Neuronal stem cell (in vitro differentiated cells): ENCODE data around the gene CDH3.

Experiments used
- DNase-seq: peaks from one replicate; pipeline ENCODE4 v3.0.0-alpha.2; 2013; ENCODE audit warnings: low spot score
- H2AFZ ChIP-seq: one replicate; pipeline ENCODE4 v1.6.1; 2013; ENCODE audit warnings: mild to moderate bottlenecking, low read length, inconsistent platforms
- H2AK5ac ChIP-seq: 2 replicates; pipeline ENCODE4 v1.6.1; 2013; ENCODE audit warnings: low read depth, mild to moderate bottlenecking, inconsistent platforms, low read length, moderate library complexity, mixed read lengths
- H2BK120ac ChIP-seq: 2 replicates; pipeline ENCODE4 v1.6.1; 2013; ENCODE audit warnings: low read depth, mild to moderate bottlenecking, inconsistent platforms, low read length, moderate library complexity, mixed read lengths
- H2BK12ac ChIP-seq: one replicate; pipeline ENCODE4 v1.6.1; 2013; ENCODE audit warnings: low read length, inconsistent platforms
- H2BK15ac ChIP-seq: 2 replicates; pipeline ENCODE4 v1.6.1; 2013; ENCODE audit warnings: mild to moderate bottlenecking, low read length, inconsistent platforms, mixed read lengths
- H2BK5ac ChIP-seq: one replicate; pipeline ENCODE4 v1.6.1; 2013; ENCODE audit warnings: inconsistent platforms, mild to moderate bottlenecking, low read length, moderate library complexity
- H3K14ac ChIP-seq: one replicate; pipeline ENCODE4 v1.6.1; 2013; ENCODE audit warnings: low read length, inconsistent platforms
- H3K18ac ChIP-seq: 2 replicates; pipeline ENCODE4 v1.6.1; 2013; ENCODE audit warnings: low read length, inconsistent platforms
- H3K23ac ChIP-seq: 2 replicates; pipeline ENCODE4 v1.6.1; 2013; ENCODE audit warnings: low read depth, mild to moderate bottlenecking, mixed read lengths, low read length, inconsistent platforms; ENCODE audit not compliant: poor library complexity
- H3K27ac ChIP-seq: replicated peaks from 3 replicates; pipeline ENCODE4 v1.5.1; 2013; ENCODE audit warnings: low read length, inconsistent platforms
- H3K27me3 ChIP-seq, 3 experiments: 2 replicates each; pipeline ENCODE4 v1.6.1; 2013; ENCODE audit warnings: low read length in 3 of 3, mild to moderate bottlenecking in 2 of 3, inconsistent platforms in 1 of 3, low read depth in 1 of 3, mixed read lengths in 1 of 3, moderate library complexity in 1 of 3; ENCODE audit not compliant: control insufficient read depth in 3 of 3, insufficient read depth in 3 of 3
- H3K36me3 ChIP-seq, 2 donors: replicated peaks in 1 of 2; 2 replicates each; pipeline ENCODE4 v1.6.1; 2013; ENCODE audit warnings: low read length in 2 of 2; ENCODE audit not compliant: control insufficient read depth in 2 of 2, insufficient read depth in 2 of 2
- H3K4ac ChIP-seq: 2 replicates; pipeline ENCODE4 v1.6.1; 2013; ENCODE audit warnings: inconsistent platforms, mild to moderate bottlenecking, low read length, moderate library complexity
- H3K4me1 ChIP-seq, 2 donors: 1 replicate in 1 of 2; 2 replicates in 1 of 2; pipeline ENCODE4 v1.6.1; 2013; ENCODE audit warnings: low read length in 2 of 2, low read depth in 1 of 2; ENCODE audit not compliant: control insufficient read depth in 2 of 2, insufficient read depth in 1 of 2
- H3K4me2 ChIP-seq: one replicate; pipeline ENCODE4 v1.6.1; 2013; ENCODE audit warnings: mild to moderate bottlenecking, low read length, inconsistent platforms; ENCODE audit not compliant: insufficient read depth, poor library complexity, severe bottlenecking
- H3K4me3 ChIP-seq, 2 donors: 2 replicates each; pipeline ENCODE4 v1.5.1; 2013; ENCODE audit warnings: low read length in 2 of 2, mild to moderate bottlenecking in 2 of 2, inconsistent platforms in 1 of 2, moderate library complexity in 1 of 2
- H3K79me1 ChIP-seq: one replicate; pipeline ENCODE4 v1.6.1; 2013; ENCODE audit warnings: low read depth, mild to moderate bottlenecking, inconsistent platforms, low read length, moderate library complexity
- H3K9ac ChIP-seq: one replicate; pipeline ENCODE4 v1.6.1; 2013; ENCODE audit warnings: mild to moderate bottlenecking, low read depth, low read length, inconsistent platforms; ENCODE audit not compliant: poor library complexity
- H3K9me3 ChIP-seq, 2 donors: replicated peaks in 1 of 2; 2 replicates each; pipeline versions ENCODE3 to v1.6.1; 2013; ENCODE audit warnings: low read length in 2 of 2, mild to moderate bottlenecking in 2 of 2, inconsistent platforms in 1 of 2, low read depth in 1 of 2, mixed read lengths in 1 of 2, moderate library complexity in 1 of 2; ENCODE audit not compliant: control insufficient read depth in 2 of 2, insufficient read depth in 1 of 2
- H4K8ac ChIP-seq: one replicate; pipeline ENCODE4 v1.6.1; 2013; ENCODE audit warnings: low read depth, mild to moderate bottlenecking, inconsistent platforms, low read length, moderate library complexity
- H4K91ac ChIP-seq: one replicate; pipeline ENCODE4 v1.6.1; 2013; ENCODE audit warnings: low read length, low read depth, mild to moderate bottlenecking, inconsistent platforms; ENCODE audit not compliant: poor library complexity
- WGBS, 2 donors: extraction: QIAGEN DNeasy Blood & Tissue Kit; methylation state at CpG; one replicate each; pipeline ENCODE4 v1.1.7; 2013; ENCODE audit warnings: missing lambda C conversion rate in 2 of 2, mixed read lengths in 1 of 2; ENCODE audit not compliant: insufficient read length in 2 of 2, insufficient replicate concordance in 1 of 2; ENCODE audit errors: extremely low coverage in 2 of 2; 5-methylcytosine and 5-hydroxymethylcytosine counted together

CDH3 gene

GRCh38 chr16:68660359-68660795 is 15.3 kb downstream of the CDH3 start:
- Histone ChIP-seq H2BK15ac (no peak overlapping the region), H3K36me3 (no peaks in the 10 kb centered on the region), H3K4me1 (peaks cover 10 to 11% of the 10 kb centered on the region in 2 donors), H3K79me1 (no peaks in the 10 kb centered on the region), H3K14ac (no peak overlapping the region), H3K4ac (no peak overlapping the region), H3K4me2 (no peak overlapping the region), H3K9ac (no peak overlapping the region), H2BK5ac (no peak overlapping the region), H2AK5ac (no peak overlapping the region), H2AFZ (no peak overlapping the region), H3K4me3 (no peak overlapping the region), H3K23ac (no peak overlapping the region), H4K8ac (no peak overlapping the region), H3K27ac (no peak overlapping the region), H3K27me3 (no peaks in the 10 kb centered on the region), H4K91ac (no peak overlapping the region), H3K9me3 (no peaks in the 10 kb centered on the region), H2BK120ac (no peak overlapping the region), H3K18ac (no peak overlapping the region), H2BK12ac (no peak overlapping the region)
- WGBS, 2 donors, result no CpG with 5 or more reads among the region's 6 CpGs
- no peak for DNase-seq

GRCh38 chr16:68662035-68662434 is 16.9 kb downstream of the CDH3 start:
- Histone ChIP-seq H3K79me1 (no peaks in the 10 kb centered on the region), H3K27me3 (no peaks in the 10 kb centered on the region), H3K4me1 (peaks cover 5 to 7% of the 10 kb centered on the region in 2 donors), H3K27ac (no peak overlapping the region), H3K23ac (no peak overlapping the region), H2AK5ac (no peak overlapping the region), H3K9me3 (peaks cover 0 to 2% of the 10 kb centered on the region in 2 donors), H3K36me3 (no peaks in the 10 kb centered on the region), H2BK15ac (no peak overlapping the region), H3K18ac (no peak overlapping the region), H2BK120ac (no peak overlapping the region), H2AFZ (no peak overlapping the region), H2BK5ac (no peak overlapping the region), H4K8ac (no peak overlapping the region), H2BK12ac (no peak overlapping the region), H3K4me2 (no peak overlapping the region), H3K4ac (no peak overlapping the region), H3K9ac (no peak overlapping the region), H3K4me3 (no peak overlapping the region), H3K14ac (no peak overlapping the region), H4K91ac (no peak overlapping the region)
- DNase-seq, result no peak
- WGBS, 2 donors, result no CpG with 5 or more reads among the region's 1 CpG

- Histone ChIP-seq H3K23ac (no peak overlapping the region), H4K8ac (no peak overlapping the region), H4K91ac (no peak overlapping the region), H3K9ac (no peak overlapping the region), H3K9me3 (peaks cover 0 to 2% of the 10 kb centered on the region in 2 donors), H2AFZ (no peak overlapping the region), H3K4ac (no peak overlapping the region), H3K79me1 (no peaks in the 10 kb centered on the region), H3K27ac (no peak overlapping the region), H2BK5ac (no peak overlapping the region), H3K14ac (no peak overlapping the region), H3K36me3 (no peaks in the 10 kb centered on the region), H3K27me3 (no peaks in the 10 kb centered on the region), H3K4me2 (no peak overlapping the region), H3K18ac (no peak overlapping the region), H3K4me1 (peaks cover 2 to 7% of the 10 kb centered on the region in 2 donors), H3K4me3 (no peak overlapping the region), H2BK12ac (no peak overlapping the region), H2BK120ac (no peak overlapping the region), H2AK5ac (no peak overlapping the region), H2BK15ac (no peak overlapping the region)
- WGBS, 2 donors, result no CpG with 5 or more reads among the region's 2 CpGs
- DNase-seq, result no peak
Observed at GRCh38 chr16:68664297-68664696, 19.2 kb downstream of the CDH3 start.

- H2AK5ac ChIP-seq, result no peak overlapping the region
- peaks cover 0 to 2% of the 10 kb centered on the region in 2 donors for H3K9me3 ChIP-seq
- H2BK15ac ChIP-seq, result no peak overlapping the region
- H2BK5ac ChIP-seq, result no peak overlapping the region
- no peak overlapping the region for H3K4ac ChIP-seq
- no CpG with 5 or more reads among the region's 5 CpGs for WGBS, 2 donors
- no peaks in the 10 kb centered on the region for H3K79me1 ChIP-seq
- no peak overlapping the region for H3K4me2 ChIP-seq
- H3K27ac ChIP-seq, result no peak overlapping the region
- H4K91ac ChIP-seq, result no peak overlapping the region
- no peak for DNase-seq
- H3K18ac ChIP-seq, result no peak overlapping the region
- no peak overlapping the region for H2BK12ac ChIP-seq
- no peak overlapping the region for H3K9ac ChIP-seq
- H3K27me3 ChIP-seq, result no peaks in the 10 kb centered on the region
- no peak overlapping the region for H2BK120ac ChIP-seq
- no peak overlapping the region for H3K4me3 ChIP-seq
- H3K4me1 ChIP-seq, result peaks cover under 1 to 3% of the 10 kb centered on the region in 2 donors
- no peak overlapping the region for H4K8ac ChIP-seq
- H3K14ac ChIP-seq, result no peak overlapping the region
- no peak overlapping the region for H2AFZ ChIP-seq
- no peaks in the 10 kb centered on the region for H3K36me3 ChIP-seq
- no peak overlapping the region for H3K23ac ChIP-seq
Observed at GRCh38 chr16:68665501-68665900, 20.4 kb downstream of the CDH3 start.
